Measurements from ENCODE around the gene BHMT.

BHMT gene

DNA sequence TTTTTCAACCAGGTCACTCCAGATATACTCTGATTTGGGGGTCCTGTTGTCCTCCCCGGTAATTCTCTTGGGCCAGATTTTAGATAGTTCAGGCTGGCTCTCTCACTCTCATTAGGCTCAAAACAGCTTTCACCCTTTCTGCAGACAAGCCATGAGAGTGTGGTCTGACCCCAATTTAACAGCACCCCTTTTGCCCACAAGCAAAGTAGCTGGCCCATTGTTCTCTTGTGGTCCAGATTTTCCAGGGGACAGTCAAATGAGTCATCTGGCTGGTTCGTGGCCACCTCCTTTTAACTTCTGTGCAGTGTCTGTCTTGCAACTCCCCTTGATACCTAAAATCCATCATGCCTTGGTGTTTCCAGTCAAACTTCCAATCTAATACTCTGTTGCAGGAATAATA lies 25.5 kb upstream of the BHMT start:
- TF ChIP-seq POLR2A (IDR thresholded peaks at IDR 0.05; ENCODE audit: extremely low read depth, insufficient read length) (no peak), MYC (IDR thresholded peaks at IDR 0.05; ENCODE audit: low read depth, low read length) (no peak)
- TF ChIP-seq, protein P1, sequence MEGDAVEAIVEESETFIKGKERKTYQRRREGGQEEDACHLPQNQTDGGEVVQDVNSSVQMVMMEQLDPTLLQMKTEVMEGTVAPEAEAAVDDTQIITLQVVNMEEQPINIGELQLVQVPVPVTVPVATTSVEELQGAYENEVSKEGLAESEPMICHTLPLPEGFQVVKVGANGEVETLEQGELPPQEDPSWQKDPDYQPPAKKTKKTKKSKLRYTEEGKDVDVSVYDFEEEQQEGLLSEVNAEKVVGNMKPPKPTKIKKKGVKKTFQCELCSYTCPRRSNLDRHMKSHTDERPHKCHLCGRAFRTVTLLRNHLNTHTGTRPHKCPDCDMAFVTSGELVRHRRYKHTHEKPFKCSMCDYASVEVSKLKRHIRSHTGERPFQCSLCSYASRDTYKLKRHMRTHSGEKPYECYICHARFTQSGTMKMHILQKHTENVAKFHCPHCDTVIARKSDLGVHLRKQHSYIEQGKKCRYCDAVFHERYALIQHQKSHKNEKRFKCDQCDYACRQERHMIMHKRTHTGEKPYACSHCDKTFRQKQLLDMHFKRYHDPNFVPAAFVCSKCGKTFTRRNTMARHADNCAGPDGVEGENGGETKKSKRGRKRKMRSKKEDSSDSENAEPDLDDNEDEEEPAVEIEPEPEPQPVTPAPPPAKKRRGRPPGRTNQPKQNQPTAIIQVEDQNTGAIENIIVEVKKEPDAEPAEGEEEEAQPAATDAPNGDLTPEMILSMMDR (IDR thresholded peaks at IDR 0.05; ENCODE audit: low read depth, low read length): no peak

DNA sequence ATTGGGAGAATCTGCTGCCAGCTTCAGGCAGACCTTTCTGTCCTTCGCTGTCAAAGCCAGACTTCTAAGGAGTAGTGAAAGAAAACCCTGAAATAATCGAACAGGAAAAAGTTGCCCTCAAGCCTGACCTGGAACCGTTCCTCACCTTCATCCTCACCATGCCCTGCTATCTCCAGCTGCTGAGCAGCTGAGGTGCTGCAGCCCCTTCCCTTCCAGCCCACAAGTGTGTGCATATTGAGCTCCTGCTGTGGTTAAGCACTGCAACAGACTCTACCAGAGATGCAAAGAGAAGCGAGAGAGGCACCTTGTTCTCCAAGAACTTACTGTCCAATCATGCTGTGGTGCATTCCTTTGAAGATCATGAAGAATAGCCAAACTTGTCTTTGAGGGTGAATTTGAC lies 23.1 kb upstream of the BHMT start:
- H3K4me3 ChIP-seq (ENCODE audit: low read depth, low read length): no peak overlapping the region
- DNase-seq (ENCODE audit: low read depth): no peak
- TF ChIP-seq, protein P2, sequence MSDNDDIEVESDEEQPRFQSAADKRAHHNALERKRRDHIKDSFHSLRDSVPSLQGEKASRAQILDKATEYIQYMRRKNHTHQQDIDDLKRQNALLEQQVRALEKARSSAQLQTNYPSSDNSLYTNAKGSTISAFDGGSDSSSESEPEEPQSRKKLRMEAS (IDR thresholded peaks at IDR 0.05; ENCODE audit: low read depth, low read length): no peak
- TF ChIP-seq, protein P1 (IDR thresholded peaks at IDR 0.05; ENCODE audit: low read depth, low read length): no peak
- TF ChIP-seq POLR2A (IDR thresholded peaks at IDR 0.05; ENCODE audit: extremely low read depth, insufficient read length): no peak
- no peak for TF ChIP-seq MYC (IDR thresholded peaks at IDR 0.05; ENCODE audit: low read depth, low read length)

More for the DNA sequence above, 25.5 kb upstream of the BHMT start:
- no peak overlapping the region for H3K4me3 ChIP-seq (ENCODE audit: low read depth, low read length)
- DNase-seq (ENCODE audit: low read depth): no peak

DNA sequence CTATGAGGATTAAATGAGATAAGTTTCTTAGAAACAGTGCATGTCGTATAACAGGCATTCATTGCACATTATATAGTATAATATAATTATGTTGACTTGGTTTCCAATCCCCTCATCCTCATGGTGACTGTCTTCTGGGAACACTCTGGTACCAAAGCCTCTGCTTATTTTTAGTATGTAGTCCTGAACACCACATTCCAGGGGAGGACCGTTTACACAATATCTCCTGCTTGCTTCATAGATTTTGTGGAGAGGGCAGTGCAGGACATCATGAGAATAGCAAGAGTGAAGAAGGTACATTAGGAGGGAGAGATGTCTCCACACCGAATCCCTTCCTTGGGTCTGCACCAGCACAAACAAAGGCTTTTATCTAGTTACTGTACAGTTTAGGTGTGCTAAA lies 20.5 kb upstream of the BHMT start:
- TF ChIP-seq, protein P1 (IDR thresholded peaks at IDR 0.05; ENCODE audit: low read depth, low read length): no peak
- TF ChIP-seq POLR2A (IDR thresholded peaks at IDR 0.05; ENCODE audit: extremely low read depth, insufficient read length): no peak
- no peak for TF ChIP-seq MYC (IDR thresholded peaks at IDR 0.05; ENCODE audit: low read depth, low read length)
- TF ChIP-seq, protein P2 (IDR thresholded peaks at IDR 0.05; ENCODE audit: low read depth, low read length): no peak
- no peak overlapping the region for H3K4me3 ChIP-seq (ENCODE audit: low read depth, low read length)
- DNase-seq (ENCODE audit: low read depth): no peak

DNA sequence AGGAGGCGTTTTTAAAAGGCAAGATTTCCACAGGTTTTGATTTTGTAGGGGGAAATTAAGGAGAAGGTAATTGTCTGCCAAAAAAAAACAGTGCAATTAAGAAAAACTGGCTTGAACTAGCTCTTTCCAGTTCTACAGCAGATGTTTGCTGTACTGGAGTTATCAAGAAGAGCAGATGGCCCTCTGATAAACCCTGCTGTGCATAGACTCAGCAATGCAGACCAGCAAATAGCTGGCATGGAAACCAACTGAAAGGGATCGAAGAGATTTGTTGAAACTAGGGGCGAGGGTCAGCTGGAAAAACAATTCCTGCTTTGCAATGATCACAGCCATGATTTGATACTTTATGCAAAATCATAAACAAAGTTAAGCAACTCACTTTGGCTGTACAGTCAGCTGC lies 17.8 kb upstream of the BHMT start:
- no peak for DNase-seq (ENCODE audit: low read depth)
- TF ChIP-seq POLR2A (IDR thresholded peaks at IDR 0.05; ENCODE audit: extremely low read depth, insufficient read length): no peak
- no peak for TF ChIP-seq MYC (IDR thresholded peaks at IDR 0.05; ENCODE audit: low read depth, low read length)
- TF ChIP-seq, protein P1 (IDR thresholded peaks at IDR 0.05; ENCODE audit: low read depth, low read length): no peak
- TF ChIP-seq, protein P2 (IDR thresholded peaks at IDR 0.05; ENCODE audit: low read depth, low read length): no peak

DNA sequence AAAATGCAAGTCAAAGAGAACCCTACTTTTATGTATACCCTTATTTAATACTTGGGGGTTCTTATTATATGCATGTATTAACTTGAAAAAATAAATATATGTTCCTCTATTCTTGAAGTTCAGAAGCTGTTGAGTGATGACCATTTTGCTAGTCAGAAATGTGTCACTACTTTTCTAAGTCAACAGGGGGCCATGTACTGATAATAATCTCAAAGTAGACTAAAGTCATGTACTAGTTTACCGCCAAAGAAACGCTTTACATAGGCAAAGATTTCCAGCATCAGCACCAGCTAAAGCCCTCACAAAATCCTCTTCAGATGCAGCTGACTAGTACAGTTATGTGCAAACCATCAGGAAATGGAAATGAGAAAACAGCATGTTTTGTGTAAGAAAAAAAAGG lies 5.7 kb upstream of the BHMT start:
- DNase-seq (ENCODE audit: low read depth): no peak
- H3K4me3 ChIP-seq (ENCODE audit: low read depth, low read length): no peak overlapping the region
- TF ChIP-seq, protein P2 (IDR thresholded peaks at IDR 0.05; ENCODE audit: low read depth, low read length): no peak
- TF ChIP-seq, protein P1 (IDR thresholded peaks at IDR 0.05; ENCODE audit: low read depth, low read length): no peak
- TF ChIP-seq POLR2A (IDR thresholded peaks at IDR 0.05; ENCODE audit: extremely low read depth, insufficient read length): no peak
- TF ChIP-seq MYC (IDR thresholded peaks at IDR 0.05; ENCODE audit: low read depth, low read length): no peak

More for the DNA sequence above, 17.8 kb upstream of the BHMT start:
- no peak overlapping the region for H3K4me3 ChIP-seq (ENCODE audit: low read depth, low read length)
